Neutrophil (primary cell): ENCODE results near the gene LAMB2.

Experiments
- H3K27ac ChIP-seq: fragments of 200-600 bp; sonication (generic); 2 replicates; pipeline ENCODE4 v1.5.1; 2016; ENCODE audit warnings: mild to moderate bottlenecking, moderate library complexity
- H3K27me3 ChIP-seq: fragments of 200-600 bp; sonication (generic); 2 replicates; pipeline ENCODE4 v1.6.0; 2016; ENCODE audit warnings: mild to moderate bottlenecking
- H3K36me3 ChIP-seq: fragments of 200-600 bp; sonication (generic); 2 replicates; pipeline ENCODE4 v1.5.1; 2017
- H3K4me1 ChIP-seq, 2 experiments: fragments of 200-600 bp in 1 of 2; sonication (generic) in 1 of 2; 1 replicate in 1 of 2; 2 replicates in 1 of 2; pipeline versions ENCODE4 v1.5.1 to v1.6.1; 2013 to 2016; ENCODE audit warnings: low read depth in 1 of 2, low read length in 1 of 2, mild to moderate bottlenecking in 1 of 2, moderate library complexity in 1 of 2; ENCODE audit not compliant: control insufficient read depth in 1 of 2, insufficient read depth in 1 of 2
- H3K4me3 ChIP-seq, 2 experiments: fragments of 200-600 bp in 1 of 2; sonication (generic) in 1 of 2; 1 replicate in 1 of 2; 2 replicates in 1 of 2; pipeline ENCODE4 v1.5.1; 2013 to 2016; ENCODE audit warnings: low read depth in 1 of 2, low read length in 1 of 2, mild to moderate bottlenecking in 1 of 2, moderate library complexity in 1 of 2
- H3K9me3 ChIP-seq: fragments of 200-600 bp; sonication (generic); 2 replicates; pipeline ENCODE4 v1.5.1; 2016
- CTCF ChIP-seq: fragments of 200-600 bp; sonication (generic); IDR thresholded peaks from 2 replicates; pipeline ENCODE4 v1.5.1; 2016; ENCODE audit warnings: antibody characterized with exemption

LAMB2 gene

DNA sequence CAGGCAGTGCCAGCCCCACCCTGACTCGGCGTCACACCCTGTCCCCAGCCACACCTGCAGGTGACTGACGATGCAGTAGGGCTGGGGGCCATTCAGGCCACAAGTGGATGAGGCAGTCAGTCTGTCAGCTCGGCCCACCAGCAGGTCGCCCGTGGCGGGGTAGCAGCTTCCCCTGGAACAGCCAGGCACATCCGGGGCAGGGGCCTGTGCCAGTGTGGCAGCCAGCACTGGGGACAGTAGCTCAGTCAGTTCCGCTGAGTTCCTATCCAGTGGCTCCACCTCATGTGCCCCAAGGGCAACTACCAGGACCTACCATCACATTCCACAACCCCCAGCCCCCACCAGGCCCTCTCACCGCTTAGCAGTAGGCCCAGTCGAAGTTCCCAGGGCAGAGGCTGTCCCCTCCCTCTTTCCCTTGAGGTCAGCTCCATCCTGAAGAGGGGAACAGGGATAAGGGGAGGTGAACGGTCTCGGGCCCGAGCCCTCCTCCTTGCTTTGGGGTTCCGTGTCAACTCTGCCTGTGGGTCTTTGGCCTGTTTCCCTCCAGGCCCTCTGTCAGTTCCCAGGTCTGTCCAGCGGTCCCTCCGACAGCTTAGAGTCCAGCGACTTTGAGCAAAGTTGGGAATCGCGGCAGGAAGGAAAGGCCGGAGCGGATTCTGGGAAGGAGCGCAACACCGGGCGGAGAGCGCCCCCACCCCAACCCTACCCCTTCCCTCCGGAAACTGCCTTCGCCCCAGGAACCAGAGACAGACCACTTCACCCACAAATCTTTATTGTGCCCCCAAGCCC lies at the start of gene LAMB2:
Gene LAMB2, minus strand, starts transcription at position 614 of the 789 bp plus-strand sequence. Its CDS starts 183 bp downstream, at position 431.
- H3K36me3 ChIP-seq: no peaks in the 10 kb centered on the region
- H3K27me3 ChIP-seq: peaks cover 17% of the 10 kb centered on the region
- H3K9me3 ChIP-seq: no peaks in the 10 kb centered on the region
- H3K4me1 ChIP-seq: peaks cover 10 to 14% of the 10 kb centered on the region in 2 experiments
- no peak for TF ChIP-seq CTCF
- H3K4me3 ChIP-seq: peak within 1 kb of the TSS; percentile 1 to 38
- H3K27ac ChIP-seq: no peak within 1 kb of the TSS

- no peaks in the 10 kb centered on the region for H3K9me3 ChIP-seq
- H3K4me1 ChIP-seq: no peaks in the 10 kb centered on the region
- H3K27ac ChIP-seq: no peak overlapping the region
- TF ChIP-seq CTCF: no peak
- H3K36me3 ChIP-seq: no peaks in the 10 kb centered on the region
- no peak overlapping the region for H3K4me3 ChIP-seq
- peaks cover 11% of the 10 kb centered on the region for H3K27me3 ChIP-seq
Observed at GRCh38 chr3:49181351-49181750, 48.5 kb upstream of the LAMB2 start.

- no peak overlapping the region for H3K27ac ChIP-seq
- no peaks in the 10 kb centered on the region for H3K36me3 ChIP-seq
- no peaks in the 10 kb centered on the region for H3K4me1 ChIP-seq
- peaks cover 11% of the 10 kb centered on the region for H3K27me3 ChIP-seq
- no peak for TF ChIP-seq CTCF
- no peak overlapping the region for H3K4me3 ChIP-seq
- no peaks in the 10 kb centered on the region for H3K9me3 ChIP-seq
Observed at GRCh38 chr3:49180116-49180515, 47.3 kb upstream of the LAMB2 start.

DNA sequence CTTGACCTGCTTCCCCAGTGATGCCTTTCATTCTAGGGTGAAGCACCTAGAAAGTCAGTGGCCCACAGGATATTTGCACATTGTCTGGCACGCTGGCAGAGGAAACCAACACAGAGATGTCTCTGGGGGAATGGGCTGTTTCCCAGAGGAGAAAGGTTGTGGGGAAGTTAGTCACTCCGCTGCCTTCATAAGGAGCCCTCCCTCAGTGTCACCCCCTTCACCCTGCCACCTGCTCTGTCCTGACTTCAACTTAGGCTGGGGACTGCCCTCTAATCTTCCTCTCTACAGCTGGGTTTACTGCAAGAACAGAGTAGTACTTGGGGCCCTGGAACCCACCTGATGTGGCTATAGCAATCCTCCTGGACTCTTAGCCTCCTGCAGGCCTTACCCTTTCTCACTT lies 44.2 kb upstream of the LAMB2 start:
- Histone ChIP-seq H3K27ac (no peak overlapping the region), H3K9me3 (no peaks in the 10 kb centered on the region), H3K4me1 (peaks cover under 1% of the 10 kb centered on the region in 2 experiments), H3K4me3 (no peak overlapping the region), H3K36me3 (no peaks in the 10 kb centered on the region), H3K27me3 (peaks cover 9% of the 10 kb centered on the region)
- no peak for TF ChIP-seq CTCF

DNA sequence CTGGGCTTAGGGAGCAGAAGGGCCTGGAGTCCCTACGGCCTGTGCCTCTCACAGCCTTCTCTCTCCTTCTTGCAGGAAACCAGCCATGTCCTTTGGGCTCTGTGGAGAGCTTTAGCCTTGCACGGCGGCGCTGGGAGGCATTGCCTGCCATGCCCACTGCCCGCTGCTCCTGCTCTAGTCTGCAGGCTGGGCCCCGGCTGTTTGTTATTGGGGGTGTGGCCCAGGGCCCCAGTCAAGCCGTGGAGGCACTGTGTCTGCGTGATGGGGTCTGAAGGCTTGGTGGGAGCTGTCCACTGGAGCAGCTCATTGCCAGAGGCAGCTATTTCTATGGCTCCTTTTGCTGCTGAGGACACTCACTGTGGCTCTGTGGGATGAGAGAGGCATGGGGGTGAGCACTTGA lies 42.7 kb upstream of the LAMB2 start:
- Histone ChIP-seq H3K9me3 (no peaks in the 10 kb centered on the region), H3K4me1 (peaks cover 8 to 10% of the 10 kb centered on the region in 2 experiments), H3K27ac (no peak overlapping the region), H3K4me3 (no peak overlapping the region), H3K27me3 (no peaks in the 10 kb centered on the region), H3K36me3 (no peaks in the 10 kb centered on the region)
- TF ChIP-seq CTCF: no peak
